ENCODE data around the gene LYRM4.

GRCh38 chr6:5067305-5067704 is 193.4 kb downstream of the LYRM4 start:
- TF ChIP-seq TAF1 (IDR thresholded peaks at IDR 0.05; ENCODE audit: borderline replicate concordance, insufficient read depth, low read length) (no peak), POLR2AphosphoS5 (IDR thresholded peaks at IDR 0.05; ENCODE audit: low read depth, low read length) (no peak), REST (IDR thresholded peaks at IDR 0.05; ENCODE audit: insufficient read depth in 1 of 2, low read depth in 2 of 2, low read length in 2 of 2) (no peak), SIN3A (IDR thresholded peaks at IDR 0.05; ENCODE audit: borderline replicate concordance, insufficient read depth, low read length) (no peak)
